Brain microvascular endothelial cell (primary cell): ENCODE data around the gene BUD13.

Experiments
- DNase-seq: peaks from one replicate; pipeline ENCODE4 v3.0.0-alpha.2; 2020
- H3K27ac ChIP-seq: fragments of 250-450 bp; sonication (Bioruptor Pico); 2 replicates; pipeline ENCODE4 v1.5.1; 2020; ENCODE audit warnings: mild to moderate bottlenecking, moderate library complexity
- H3K27me3 ChIP-seq: fragments of 250-450 bp; sonication (Bioruptor Pico); replicated peaks from 2 replicates; pipeline ENCODE4 v1.5.1; 2020; ENCODE audit warnings: mild to moderate bottlenecking
- H3K36me3 ChIP-seq: fragments of 250-450 bp; sonication (Bioruptor Pico); replicated peaks from 2 replicates; pipeline ENCODE4 v1.5.1; 2020; ENCODE audit warnings: mild to moderate bottlenecking
- H3K4me3 ChIP-seq: 2 replicates; pipeline ENCODE4 v1.5.1; 2011; ENCODE audit warnings: low read depth, mild to moderate bottlenecking, control low read depth, low read length, moderate library complexity
- CTCF ChIP-seq: IDR thresholded peaks from 2 replicates; pipeline ENCODE4 v1.5.1; 2011; ENCODE audit warnings: low read depth, mild to moderate bottlenecking, moderate library complexity, low read length, control low read depth, inconsistent platforms; ENCODE audit errors: missing control alignments
- in situ Hi-C: cut with HindIII; loops from 2 replicates; pipeline ENCODE4 v1.10.0; 2017; ENCODE audit warnings: low sequenced_read_pairs, low pct_ligation_motif_present

Gene BUD13

GRCh38 chr11:116725434-116726221 lies 47.2 kb downstream of the BUD13 start:
- DNase-seq = peak; percentile 53
- Histone ChIP-seq H3K4me3 (no peak overlapping the region), H3K27me3 (no peaks in the 10 kb centered on the region), H3K36me3 (no peaks in the 10 kb centered on the region), H3K27ac (no peak overlapping the region)
- in situ Hi-C loops = no loop called here
- TF ChIP-seq CTCF = no peak

GRCh38 chr11:116724813-116725212 lies 48.0 kb downstream of the BUD13 start:
- Histone ChIP-seq H3K27me3 (no peaks in the 10 kb centered on the region), H3K27ac (no peak overlapping the region), H3K4me3 (no peak overlapping the region), H3K36me3 (no peaks in the 10 kb centered on the region)
- TF ChIP-seq CTCF = no peak
- in situ Hi-C loops = no loop called here
- no peak for DNase-seq

GRCh38 chr11:116723511-116723910 lies 49.3 kb downstream of the BUD13 start:
- in situ Hi-C loops = no loop called here
- Histone ChIP-seq H3K36me3 (no peaks in the 10 kb centered on the region), H3K27ac (no peak overlapping the region), H3K27me3 (no peaks in the 10 kb centered on the region), H3K4me3 (no peak overlapping the region)
- no peak for TF ChIP-seq CTCF
- no peak for DNase-seq

- TF ChIP-seq CTCF = no peak
- no peaks in the 10 kb centered on the region for H3K27me3 ChIP-seq
Observed at GRCh38 chr11:116721988-116722387, 50.8 kb downstream of the BUD13 start.

GRCh38 chr11:116720895-116721294 lies 51.9 kb downstream of the BUD13 start:
- Histone ChIP-seq H3K36me3 (no peaks in the 10 kb centered on the region), H3K27ac (no peak overlapping the region), H3K27me3 (no peaks in the 10 kb centered on the region), H3K4me3 (no peak overlapping the region)
- no peak for DNase-seq
- in situ Hi-C loops = no loop called here
- no peak for TF ChIP-seq CTCF

More at GRCh38 chr11:116721988-116722387, 50.8 kb downstream of the BUD13 start:
- Histone ChIP-seq H3K36me3 (no peaks in the 10 kb centered on the region), H3K4me3 (no peak overlapping the region), H3K27ac (no peak overlapping the region)
- in situ Hi-C loops = no loop called here
- no peak for DNase-seq
